Ovary (tissue), 9 donors: ENCODE results near the gene C2orf76. TPM values are rescaled to one million over a fixed set of nuclear protein-coding genes. Genes with fewer than 3 reads are reported as not detected.

ENCODE experiments used
- DNase-seq, 5 donors: peaks; one replicate each; pipeline ENCODE4 v3.0.0-alpha.2; 2019 to 2020
- H3K27ac ChIP-seq, 2 donors: fragments of 200-600 bp; one replicate each; pipeline versions ENCODE4 v1.5.1 to v1.8.0; 2019 to 2022
- H3K27me3 ChIP-seq: fragments of 200-600 bp; one replicate; pipeline ENCODE4 v1.8.0; 2022
- H3K36me3 ChIP-seq: fragments of 200-600 bp; sonication (generic); one replicate; pipeline ENCODE4 v1.5.1; 2019
- H3K4me1 ChIP-seq: one replicate; pipeline ENCODE4 v1.8.1; 2013; ENCODE audit warnings: mild to moderate bottlenecking, moderate library complexity; ENCODE audit not compliant: insufficient read depth
- H3K4me3 ChIP-seq: fragments of 200-600 bp; sonication (generic); one replicate; pipeline ENCODE4 v1.5.1; 2017
- H3K9me3 ChIP-seq, 2 donors: fragments of 200-600 bp in 1 of 2; sonication (generic) in 1 of 2; one replicate each; pipeline versions ENCODE4 v1.5.1 to v1.8.1; 2013 to 2019; ENCODE audit warnings: mild to moderate bottlenecking in 1 of 2, moderate library complexity in 1 of 2
- EP300 ChIP-seq: sonication (generic); formaldehyde crosslinking; IDR thresholded peaks from one replicate; pipeline ENCODE4 v1.6.1; 2017; ENCODE audit warnings: antibody characterized with exemption
- POLR2A ChIP-seq: fragments of 450-650 bp; IDR thresholded peaks from one replicate; pipeline ENCODE4 v1.6.1; 2017; ENCODE audit warnings: antibody characterized with exemption, mild to moderate bottlenecking, moderate library complexity
- WGBS, 3 donors: extraction: QIAGEN DNeasy Blood & Tissue Kit in 1 of 3; methylation state at CpG; one replicate each; pipeline versions ENCODE4 v1.1.5 to v1.1.7; 2013 to 2017; 5-methylcytosine and 5-hydroxymethylcytosine counted together
- intact Hi-C, 4 donors: fragments of 100-400 bp; cut with DNase I; formaldehyde crosslinking; loops; one replicate each; pipeline versions ENCODE4 v1.11.0 to v1.15.1; 2022 to 2023
- polyA plus RNA-seq, 2 donors: library from polyadenylated mRNA; stranded (reverse); fragments of 200-250 nt in 1 of 2; fragments of 350-450 nt in 1 of 2; fragmentation: Illumina TruSeq in 1 of 2; extraction: RNeasy Lipid Tissue Mini Kit (QIAGEN cat#74804) in 1 of 2; gene quantifications; one replicate each; pipeline ENCODE4 v1.2.3, GENCODE V29; 2013 to 2014
- total RNA-seq, 7 donors: library from RNA; depleted of rRNA in 2 of 7; stranded (reverse); fragments of >200 nt in 2 of 7; fragmentation: NEBNext Ultra II Directional in 3 of 7; extraction: Animal tissue kit (Norgen Biotek cat#: 25700) in 3 of 7; gene quantifications; one replicate each; pipeline versions ENCODE4 v1.1.0 to v1.2.4, GENCODE V29; 2016 to 2023
- TF ChIP-seq, protein P1 (sequence below), 3 donors: fragments of 450-650 bp in 2 of 3; fragments of 200-600 bp in 1 of 3; IDR thresholded peaks; one replicate each; pipeline versions ENCODE4 v1.5.1 to v1.8.0; 2016 to 2022; ENCODE audit warnings: antibody characterized with exemption in 3 of 3, mild to moderate bottlenecking in 1 of 3
- donor health status: DM: no; HTN: no; CAD: no; lungs with moderate emphysema.
- donor health status: DM: no; HTN: no; CAD: no.
- donor health status: Bipolar disorder and iron deficiency.
- donor health status: DM: yes; HTN: yes; CAD: no.
- donor health status: DM: no; HTN: no; CAD: no.
- donor health status: DM: yes; HTN: yes; CAD: no.

C2orf76 gene
- total and polyA plus RNA-seq, 9 donors, result 12.0 to 24.1 (median 14.1) TPM

DNA sequence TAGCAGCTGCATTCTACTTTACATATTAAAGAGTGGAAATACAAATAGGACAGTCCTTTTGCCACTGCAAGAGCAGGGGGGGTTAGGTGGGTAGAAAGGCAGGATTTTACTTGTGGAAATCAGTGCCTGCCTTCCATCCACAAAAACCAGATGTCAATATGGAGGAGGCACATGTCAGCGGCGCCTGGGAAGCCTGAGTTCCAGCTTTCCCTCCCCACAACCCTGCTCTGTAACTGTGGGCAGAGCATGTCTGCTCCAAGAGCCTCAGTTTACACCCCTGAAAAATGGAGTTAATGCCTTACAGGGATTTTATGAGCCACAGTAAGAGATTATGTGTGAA is 110.1 kb downstream of the C2orf76 start:
- Histone ChIP-seq H3K9me3 (no peaks in the 10 kb centered on the region), H3K27me3 (no peaks in the 10 kb centered on the region), H3K4me1 (peaks cover 3% of the 10 kb centered on the region), H3K36me3 (no peaks in the 10 kb centered on the region), H3K27ac (no peak overlapping the region), H3K4me3 (no peak overlapping the region)
- TF ChIP-seq, protein P1, sequence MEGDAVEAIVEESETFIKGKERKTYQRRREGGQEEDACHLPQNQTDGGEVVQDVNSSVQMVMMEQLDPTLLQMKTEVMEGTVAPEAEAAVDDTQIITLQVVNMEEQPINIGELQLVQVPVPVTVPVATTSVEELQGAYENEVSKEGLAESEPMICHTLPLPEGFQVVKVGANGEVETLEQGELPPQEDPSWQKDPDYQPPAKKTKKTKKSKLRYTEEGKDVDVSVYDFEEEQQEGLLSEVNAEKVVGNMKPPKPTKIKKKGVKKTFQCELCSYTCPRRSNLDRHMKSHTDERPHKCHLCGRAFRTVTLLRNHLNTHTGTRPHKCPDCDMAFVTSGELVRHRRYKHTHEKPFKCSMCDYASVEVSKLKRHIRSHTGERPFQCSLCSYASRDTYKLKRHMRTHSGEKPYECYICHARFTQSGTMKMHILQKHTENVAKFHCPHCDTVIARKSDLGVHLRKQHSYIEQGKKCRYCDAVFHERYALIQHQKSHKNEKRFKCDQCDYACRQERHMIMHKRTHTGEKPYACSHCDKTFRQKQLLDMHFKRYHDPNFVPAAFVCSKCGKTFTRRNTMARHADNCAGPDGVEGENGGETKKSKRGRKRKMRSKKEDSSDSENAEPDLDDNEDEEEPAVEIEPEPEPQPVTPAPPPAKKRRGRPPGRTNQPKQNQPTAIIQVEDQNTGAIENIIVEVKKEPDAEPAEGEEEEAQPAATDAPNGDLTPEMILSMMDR (IDR thresholded peaks at IDR 0.05), result no peak
- TF ChIP-seq EP300, result no peak
- TF ChIP-seq POLR2A, result no peak
- 55 to 77% (median 62%) methylated on average over 2 of the region's 2 CpGs for WGBS, 3 donors
- DNase-seq, result no peak
- intact Hi-C loops, result no loop called here

DNA sequence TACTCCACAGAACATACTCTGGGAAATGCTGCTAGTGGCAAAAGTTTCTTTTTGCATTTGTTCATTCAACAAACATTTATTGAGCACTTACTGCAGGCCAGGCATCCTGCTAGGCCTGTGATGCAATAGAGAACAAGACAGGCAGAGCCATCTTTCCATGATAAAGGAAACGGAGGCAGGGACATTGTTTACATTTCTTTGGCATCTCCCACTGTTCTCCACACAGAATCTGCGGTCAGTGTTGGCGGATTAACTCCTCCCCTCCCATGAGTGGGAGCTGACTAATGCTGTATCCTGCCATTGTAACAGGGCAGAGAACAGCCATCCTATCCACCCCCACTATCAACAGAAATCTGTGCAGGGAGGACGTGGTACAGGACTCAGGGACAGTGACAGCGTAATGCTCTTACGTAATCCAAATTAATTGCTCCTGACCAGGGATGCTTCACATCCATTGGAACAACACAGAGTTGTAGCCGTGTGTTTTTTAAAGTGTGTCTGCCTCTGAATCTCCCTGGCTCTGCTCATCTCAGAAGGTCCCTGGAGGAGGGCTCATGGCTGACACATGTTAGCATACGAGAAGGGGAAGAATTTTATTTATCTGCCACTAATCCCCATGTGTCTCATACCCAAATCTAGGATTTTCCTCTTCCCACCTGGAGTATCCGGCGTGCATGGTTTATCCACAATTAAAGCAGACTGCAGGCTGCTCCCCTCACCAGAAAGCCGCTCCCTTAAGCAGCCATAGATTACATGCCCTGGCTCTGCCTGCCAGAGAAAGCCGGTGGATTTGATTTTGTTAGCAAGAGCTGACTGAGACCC is 110.7 kb downstream of the C2orf76 start:
- WGBS, 3 donors, result 10 to 24% (median 14%) methylated on average over 12 of the region's 12 CpGs
- intact Hi-C loops, result no loop called here
- TF ChIP-seq EP300, result no peak
- no peak for TF ChIP-seq POLR2A
- TF ChIP-seq, protein P1 (IDR thresholded peaks at IDR 0.05), result no peak
- Histone ChIP-seq H3K27me3 (no peaks in the 10 kb centered on the region), H3K4me3 (no peak overlapping the region), H3K27ac (no peak overlapping the region), H3K36me3 (no peaks in the 10 kb centered on the region), H3K4me1 (peaks cover 3% of the 10 kb centered on the region), H3K9me3 (no peaks in the 10 kb centered on the region)
- DNase-seq, result no peak

DNA sequence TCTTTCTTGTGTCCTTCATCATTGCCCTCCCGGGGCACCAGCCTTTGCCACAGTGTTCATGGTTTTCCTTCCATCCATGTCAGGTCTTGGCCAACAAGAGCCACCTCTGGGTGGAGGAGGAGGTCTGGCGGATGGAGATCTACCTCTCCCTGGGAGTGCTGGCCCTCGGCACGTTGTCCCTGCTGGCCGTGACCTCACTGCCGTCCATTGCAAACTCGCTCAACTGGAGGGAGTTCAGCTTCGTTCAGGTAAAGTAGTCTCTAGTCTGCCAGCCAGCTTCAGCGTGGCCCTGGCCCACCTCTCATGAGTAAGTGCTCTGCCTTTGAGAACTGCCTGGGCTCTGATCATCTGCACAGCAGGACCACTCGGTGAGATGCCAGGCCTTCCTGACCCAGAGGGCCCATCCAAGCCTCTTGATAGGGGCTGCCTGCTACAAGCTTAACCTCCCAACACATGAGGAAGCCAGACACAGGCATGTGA is 112.0 kb downstream of the C2orf76 start:
- WGBS, 3 donors, result 95 to 96% (median 95%) methylated on average over 10 of the region's 10 CpGs
- TF ChIP-seq POLR2A (no peak), EP300 (no peak)
- TF ChIP-seq, protein P1 (IDR thresholded peaks at IDR 0.05), result no peak
- Histone ChIP-seq H3K4me3 (no peak overlapping the region), H3K36me3 (no peaks in the 10 kb centered on the region), H3K9me3 (no peaks in the 10 kb centered on the region), H3K27ac (no peak overlapping the region), H3K4me1 (peaks cover 3% of the 10 kb centered on the region), H3K27me3 (no peaks in the 10 kb centered on the region)
- intact Hi-C loops, result no loop called here
- no peak for DNase-seq

DNA sequence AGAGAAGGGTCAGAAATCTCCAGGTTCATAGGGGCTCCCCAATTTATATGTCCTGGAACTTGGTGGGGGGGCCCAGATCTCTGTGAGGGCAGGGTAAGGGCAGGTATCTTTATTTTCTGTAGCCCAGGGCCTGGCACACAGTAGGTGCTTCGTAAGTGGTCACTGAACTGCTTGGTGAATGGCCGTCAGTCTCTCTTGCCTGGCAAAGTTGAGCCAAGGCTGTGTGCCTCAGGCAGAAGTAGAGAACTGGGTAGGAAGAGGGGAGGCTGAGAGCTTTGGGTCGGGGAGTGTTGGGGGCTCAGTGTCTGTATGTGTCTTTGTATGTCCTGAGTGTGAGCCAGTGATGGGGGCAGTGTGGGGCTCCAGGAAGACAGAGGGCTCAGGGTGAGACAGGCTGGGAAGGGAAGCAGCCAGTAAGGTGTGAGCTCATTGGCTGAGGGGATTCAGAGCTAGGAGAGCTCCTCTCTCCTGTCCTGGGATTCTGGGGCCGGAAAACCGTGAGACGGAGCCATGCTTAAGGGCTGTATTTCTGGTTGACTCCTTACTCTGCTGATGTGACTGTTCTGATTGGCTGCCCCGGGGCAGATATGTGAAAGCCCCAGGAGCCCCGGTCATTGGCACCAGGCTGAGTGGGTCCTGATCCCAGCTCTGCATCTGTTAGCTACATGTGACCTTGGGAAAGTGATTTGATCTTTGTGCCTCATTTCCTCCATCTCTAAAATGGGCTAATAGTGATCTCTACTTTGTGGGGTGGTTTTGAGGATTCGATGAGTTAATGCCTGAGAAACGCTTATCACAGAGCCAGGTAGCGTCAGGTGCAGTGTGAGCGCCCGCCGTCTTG is 112.7 kb downstream of the C2orf76 start:
- intact Hi-C loops, result no loop called here
- no peak for DNase-seq
- Histone ChIP-seq H3K4me1 (peaks cover 3% of the 10 kb centered on the region), H3K4me3 (no peak overlapping the region), H3K9me3 (no peaks in the 10 kb centered on the region), H3K27ac (no peak overlapping the region), H3K27me3 (no peaks in the 10 kb centered on the region), H3K36me3 (no peaks in the 10 kb centered on the region)
- WGBS, 3 donors, result 83 to 96% (median 91%) methylated on average over 14 of the region's 14 CpGs
- TF ChIP-seq, protein P1 (IDR thresholded peaks at IDR 0.05), result no peak
- TF ChIP-seq POLR2A, result no peak
- TF ChIP-seq EP300, result no peak
